ENCODE measurements around the gene PPFIA2.
"Not testable (repeated sequence)": the region's sequence is repeated elsewhere in the genome, so short reads cannot be mapped to it uniquely, and the experiment has no call there.

Gene PPFIA2

GRCh38 chr12:81252228-81252627, 506.9 kb downstream of the PPFIA2 start:
- DNase-seq (ENCODE audit: low read depth, low spot score): no peak
- H3K4me3 ChIP-seq (ENCODE audit: low read length): no peak overlapping the region

DNA sequence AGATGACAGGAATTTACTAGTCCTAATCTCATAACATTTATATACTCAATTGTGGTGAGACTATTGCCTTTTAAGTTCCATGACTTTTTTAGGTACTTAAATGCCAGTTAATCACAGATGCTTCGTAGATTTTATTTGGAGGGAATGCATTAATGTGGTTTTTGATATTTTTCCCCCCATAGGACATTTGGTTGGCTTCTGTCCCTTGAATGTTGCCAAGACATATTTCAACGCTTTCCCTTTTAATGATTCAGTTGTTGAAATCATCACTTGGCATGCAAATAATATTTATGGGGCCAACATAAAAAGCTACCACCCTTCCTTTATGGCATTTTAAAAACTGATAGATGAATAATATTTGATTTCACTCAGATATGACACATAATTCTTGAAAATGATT, 509.2 kb downstream of the PPFIA2 start:
- no peak for DNase-seq (ENCODE audit: low read depth, low spot score)

GRCh38 chr12:81245907-81246570, 513.1 kb downstream of the PPFIA2 start:
- no peak overlapping the region for H3K4me3 ChIP-seq (ENCODE audit: low read length)
- DNase-seq (ENCODE audit: low read depth, low spot score): no peak

More for the DNA sequence above, 509.2 kb downstream of the PPFIA2 start:
- no peak overlapping the region for H3K4me3 ChIP-seq (ENCODE audit: low read length)

GRCh38 chr12:81245458-81245857, 513.7 kb downstream of the PPFIA2 start:
- H3K4me3 ChIP-seq (ENCODE audit: low read length): no peak overlapping the region
- no peak for DNase-seq (ENCODE audit: low read depth, low spot score)

DNA sequence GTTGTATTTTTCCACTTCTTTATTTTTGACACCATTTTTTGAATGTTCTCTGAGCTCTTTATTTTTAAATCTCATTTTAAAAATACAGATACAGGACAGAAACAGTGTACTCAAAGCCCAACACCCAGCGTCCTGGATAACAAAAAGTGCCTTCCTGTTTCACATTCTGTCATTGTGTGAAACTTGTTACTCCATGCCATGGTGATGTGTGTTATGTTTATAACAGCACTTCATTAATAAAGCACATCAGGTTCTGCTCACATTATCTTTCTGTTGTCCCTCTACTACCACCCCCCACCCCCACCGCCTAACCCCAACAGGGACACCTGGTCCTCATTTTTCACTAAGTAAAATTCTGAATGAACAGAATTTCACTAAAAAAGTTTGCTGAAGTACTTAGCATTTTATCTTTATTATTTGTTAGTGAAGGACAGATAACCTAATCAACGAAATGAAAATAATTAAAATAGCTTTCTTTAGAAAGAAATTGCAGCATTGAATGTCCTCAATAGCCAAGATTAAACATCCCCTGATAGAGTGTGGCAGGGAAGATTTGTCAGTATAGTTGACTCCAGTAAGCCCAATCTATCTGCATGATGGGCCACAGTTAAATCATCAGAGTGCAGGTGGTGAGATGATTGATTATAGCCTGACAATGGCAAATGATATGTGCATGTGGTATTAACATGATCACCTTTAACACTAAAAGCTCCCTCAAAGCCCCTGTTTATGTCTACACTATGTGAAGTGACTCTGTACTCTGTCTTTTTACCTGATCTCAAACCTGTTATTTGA, 527.4 kb downstream of the PPFIA2 start:
- no peak overlapping the region for H3K4me3 ChIP-seq (ENCODE audit: low read length)
- DNase-seq (ENCODE audit: low read depth, low spot score): no peak

- DNase-seq (ENCODE audit: low read depth, low spot score): no peak
- H3K4me3 ChIP-seq (ENCODE audit: low read length): no peak overlapping the region
Observed at GRCh38 chr12:81229759-81230158, 529.4 kb downstream of the PPFIA2 start.

- H3K4me3 ChIP-seq (ENCODE audit: low read length): no peak overlapping the region
- no peak for DNase-seq (ENCODE audit: low read depth, low spot score)
Observed at GRCh38 chr12:81224626-81225025, 534.5 kb downstream of the PPFIA2 start.

DNA sequence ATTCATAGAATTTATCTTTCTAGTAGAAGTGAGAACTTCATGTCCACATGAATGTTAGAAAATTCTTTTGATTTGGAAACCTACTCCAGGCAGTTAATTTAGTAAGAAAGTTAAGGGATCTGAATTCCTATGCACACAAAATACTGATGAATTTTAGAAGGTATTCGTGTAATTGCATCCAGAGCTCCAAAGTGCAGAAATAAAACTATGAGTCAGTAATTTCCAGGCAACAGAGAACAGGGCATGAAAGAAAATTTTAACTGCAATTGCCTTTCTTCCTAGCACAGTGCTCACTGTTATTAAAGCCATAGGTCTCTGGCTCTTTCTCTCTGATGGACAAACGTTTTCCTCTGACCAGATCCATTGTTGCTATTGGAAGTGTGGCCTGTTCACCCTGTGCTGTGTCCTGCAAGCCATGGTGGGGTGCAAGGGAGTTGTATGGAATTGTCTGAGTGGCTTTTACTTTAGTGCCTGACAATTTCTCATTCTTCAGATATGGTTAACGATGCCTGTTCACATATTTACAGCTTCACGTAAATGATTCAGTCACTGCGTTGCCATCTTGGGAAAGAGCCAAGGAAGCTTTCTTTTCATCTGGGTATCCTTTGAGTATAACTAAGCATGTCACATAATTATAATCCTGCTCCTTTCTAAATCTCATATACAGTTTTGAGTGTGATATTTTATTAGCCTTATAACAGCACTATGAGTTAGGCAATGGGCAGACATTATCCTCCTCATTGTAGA, 536.1 kb downstream of the PPFIA2 start:
- DNase-seq (ENCODE audit: low read depth, low spot score): no peak
- H3K4me3 ChIP-seq (ENCODE audit: low read length): no peak overlapping the region

DNA sequence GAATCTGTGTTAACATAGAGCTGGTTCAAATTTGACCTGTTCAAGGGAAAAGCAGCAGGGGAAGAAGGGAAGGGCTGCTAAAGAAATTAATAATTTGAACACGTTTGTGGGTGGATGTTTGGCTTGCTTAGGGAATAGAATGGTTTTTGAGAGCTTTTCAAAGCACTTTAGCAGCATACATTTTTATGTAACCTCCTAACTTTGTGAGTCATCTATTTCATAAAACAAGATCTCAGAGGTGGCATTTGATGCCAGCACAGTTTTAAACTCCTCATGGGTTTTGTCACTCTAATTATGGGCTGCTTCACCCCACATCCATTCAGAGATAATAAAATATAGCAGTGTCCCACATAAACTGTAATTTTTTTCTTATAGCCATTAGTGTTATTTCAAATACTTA, 537.5 kb downstream of the PPFIA2 start:
- no peak overlapping the region for H3K4me3 ChIP-seq (ENCODE audit: low read length)
- no peak for DNase-seq (ENCODE audit: low read depth, low spot score)

DNA sequence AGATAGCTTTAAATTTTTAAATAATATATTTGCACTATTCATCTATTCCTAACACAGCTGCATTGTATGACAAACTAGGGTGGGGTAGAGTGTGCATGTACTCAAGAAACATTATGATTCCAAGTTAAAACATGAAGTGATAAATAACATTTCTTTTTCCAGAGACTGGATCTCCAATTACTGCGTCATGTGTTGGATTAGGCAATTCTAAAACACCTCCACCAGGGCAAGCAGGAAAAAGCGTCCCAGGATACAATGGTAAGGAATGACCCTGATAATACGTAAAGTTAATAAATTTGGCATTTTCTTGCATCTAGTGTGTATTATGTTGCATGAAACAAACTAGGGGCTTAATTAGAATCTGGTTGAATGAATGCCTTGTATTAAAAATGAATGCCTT, 542.4 kb downstream of the PPFIA2 start:
- no peak for DNase-seq (ENCODE audit: low read depth, low spot score)
- H3K4me3 ChIP-seq (ENCODE audit: low read length): no peak overlapping the region

DNA sequence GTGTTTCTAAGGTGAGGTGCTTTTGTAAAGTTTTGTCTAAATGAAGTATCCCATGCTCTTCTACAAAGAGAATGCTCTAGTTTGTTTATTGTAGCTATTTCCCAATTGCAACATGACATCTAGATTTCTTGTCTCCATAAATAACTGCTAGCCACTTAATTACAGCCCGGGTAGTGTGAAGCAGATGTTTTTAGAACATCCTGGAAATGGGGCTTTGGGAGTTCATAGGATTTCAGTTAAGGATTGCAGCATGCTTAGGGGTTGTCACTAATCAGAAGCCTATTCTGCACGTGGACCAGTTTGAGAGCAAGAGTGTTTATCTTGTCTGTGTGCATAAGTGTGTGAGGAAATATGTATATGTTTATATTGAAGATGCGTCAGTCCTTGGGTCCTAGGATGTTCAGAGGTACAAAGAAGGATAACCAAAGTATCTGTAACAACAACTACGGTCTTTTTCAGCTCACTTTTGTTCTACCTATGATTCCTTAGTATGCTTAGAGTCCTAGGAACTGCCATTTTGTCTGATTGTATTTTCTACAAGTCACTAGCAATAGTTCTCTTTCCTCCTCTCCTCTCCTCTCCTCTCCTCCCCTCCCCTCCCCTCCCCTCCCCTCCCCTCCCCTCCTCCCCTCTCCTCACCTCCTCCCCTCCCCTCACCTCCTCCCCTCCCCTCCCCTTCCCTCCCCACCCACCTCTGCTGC, 546.0 kb downstream of the PPFIA2 start:
- no peak for DNase-seq (ENCODE audit: low read depth, low spot score)

GRCh38 chr12:81211306-81211705, 547.8 kb downstream of the PPFIA2 start:
- H3K4me3 ChIP-seq (ENCODE audit: low read length): no peak overlapping the region
- DNase-seq (ENCODE audit: low read depth, low spot score): no peak

More for the DNA sequence above, 546.0 kb downstream of the PPFIA2 start:
- no peak overlapping the region for H3K4me3 ChIP-seq (ENCODE audit: low read length)

DNA sequence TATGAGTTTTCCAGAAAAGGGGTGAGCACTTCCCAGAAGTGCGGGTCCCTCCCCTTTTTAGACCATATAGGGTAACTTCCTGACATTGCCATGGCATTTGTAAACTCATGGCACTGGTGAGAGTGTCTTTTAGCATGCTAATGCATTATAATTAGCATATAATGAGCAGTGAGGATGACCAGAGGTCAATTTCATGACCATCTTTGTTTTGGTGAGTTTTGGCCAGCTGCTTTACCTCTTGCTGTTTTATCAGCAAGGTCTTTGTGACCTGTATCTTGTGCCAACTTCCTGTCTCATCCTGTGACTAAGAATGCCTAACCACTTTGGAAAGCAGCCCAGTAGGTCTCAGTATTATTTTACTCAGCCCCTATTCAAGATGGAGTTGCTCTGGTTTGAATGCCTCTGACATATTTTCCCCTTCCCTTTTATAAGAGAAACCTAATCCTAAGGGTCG, 549.4 kb downstream of the PPFIA2 start:
- not testable (repeated sequence) for DNase-seq (ENCODE audit: low read depth, low spot score); H3K4me3 ChIP-seq (ENCODE audit: low read length)

DNA sequence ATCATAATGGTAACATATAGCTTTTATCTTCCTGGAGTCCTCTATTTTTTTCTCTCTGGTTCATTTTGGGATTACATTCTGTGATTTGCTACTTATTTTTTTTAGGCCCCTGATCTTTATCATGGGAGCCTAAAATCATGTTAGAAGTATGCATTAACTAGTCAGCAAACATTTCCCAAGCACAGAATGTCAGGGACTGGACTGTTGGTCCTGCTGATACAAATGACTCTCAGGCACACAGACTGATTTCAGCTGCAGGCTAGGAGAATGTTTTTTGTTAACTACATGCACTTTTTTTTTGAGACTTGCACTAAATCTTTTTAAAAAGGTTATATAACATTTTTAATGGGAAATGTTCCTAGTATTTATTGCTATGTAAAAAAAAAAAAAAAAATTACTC, 550.1 kb downstream of the PPFIA2 start:
- no peak for DNase-seq (ENCODE audit: low read depth, low spot score)
- H3K4me3 ChIP-seq (ENCODE audit: low read length): no peak overlapping the region

- H3K4me3 ChIP-seq (ENCODE audit: low read length): no peak overlapping the region
- no peak for DNase-seq (ENCODE audit: low read depth, low spot score)
Observed at GRCh38 chr12:81208187-81208911, 550.8 kb downstream of the PPFIA2 start.
